Esophagus squamous epithelium (tissue), 5 donors: Measurements from ENCODE around the gene NUDT8. TPM values are rescaled to one million over a fixed set of nuclear protein-coding genes. Genes with fewer than 3 reads are reported as not detected.
"Not testable (repeated sequence)": the region's sequence is repeated elsewhere in the genome, so short reads cannot be mapped to it uniquely, and the experiment has no call there.

ENCODE experiments used
- DNase-seq: peaks from one replicate; lab custom pipeline; 2025; lab: John Stamatoyannopoulos, UW
- H3K27ac ChIP-seq, 4 donors: fragments of 200-600 bp; sonication (generic); one replicate each; pipeline ENCODE4 v1.5.1; 2016 to 2019; ENCODE audit warnings: mild to moderate bottlenecking in 1 of 4
- H3K27me3 ChIP-seq, 4 donors: fragments of 200-600 bp; sonication (generic); 1 replicate in 3 of 4; 2 replicates in 1 of 4; pipeline versions ENCODE4 v1.5.1 to v1.6.0; 2017 to 2021; ENCODE audit warnings: antibody characterized with exemption in 1 of 4
- H3K36me3 ChIP-seq, 3 donors: fragments of 200-600 bp; sonication (generic); one replicate each; pipeline ENCODE4 v1.5.1; 2016 to 2019
- H3K4me1 ChIP-seq, 3 donors: fragments of 200-600 bp; sonication (generic); one replicate each; pipeline ENCODE4 v1.5.1; 2017 to 2019
- H3K4me3 ChIP-seq, 4 donors: fragments of 200-600 bp; sonication (generic); 1 replicate in 3 of 4; 2 replicates in 1 of 4; pipeline ENCODE4 v1.5.1; 2016 to 2019; ENCODE audit warnings: mild to moderate bottlenecking in 2 of 4, moderate library complexity in 1 of 4
- H3K9me3 ChIP-seq, 3 donors: fragments of 200-600 bp; sonication (generic); one replicate each; pipeline ENCODE4 v1.5.1; 2016 to 2019
- CTCF ChIP-seq, 6 experiments: fragments of 450-650 bp in 4 of 6; fragments of 200-600 bp in 2 of 6; sonication (generic) in 2 of 6; IDR thresholded peaks; one replicate each; pipeline ENCODE4 v1.5.1; 2016 to 2019; ENCODE audit warnings: antibody characterized with exemption in 6 of 6, mild to moderate bottlenecking in 4 of 6, moderate library complexity in 4 of 6
- POLR2A ChIP-seq, 4 donors: fragments of 450-650 bp; IDR thresholded peaks; one replicate each; pipeline ENCODE4 v1.6.1; 2017; ENCODE audit warnings: antibody characterized with exemption in 4 of 4, mild to moderate bottlenecking in 4 of 4, moderate library complexity in 3 of 4
- WGBS, 2 donors: methylation state at CpG; one replicate each; pipeline ENCODE4 v1.1.5; 2018; 5-methylcytosine and 5-hydroxymethylcytosine counted together
- intact Hi-C: fragments of 100-400 bp; cut with DNase I; formaldehyde crosslinking; loops from one replicate; pipeline ENCODE4 v1.15.0; 2022
- total RNA-seq, 4 donors: library from RNA; depleted of rRNA; stranded (reverse); fragments of >200 nt; gene quantifications; one replicate each; pipeline ENCODE4 v1.1.0, GENCODE V29; 2016
- donor health status: DM: yes; HTN: yes; CAD: no.

Gene NUDT8
- total RNA-seq, 4 donors from 2014 or later = 37.5 to 68.0 (median 47.0) TPM

- no peaks in the 10 kb centered on the region for H3K9me3 ChIP-seq
- H3K27me3 ChIP-seq = peaks cover 0 to 7% (median 0%) of the 10 kb centered on the region in 4 donors
- WGBS, 2 donors = 92 to 93% methylated on average over 7 of the region's 7 CpGs
- TF ChIP-seq CTCF (IDR thresholded peaks at IDR 0.05) (no peak), POLR2A (IDR thresholded peaks at IDR 0.05) (no peak)
- no peak overlapping the region for H3K27ac ChIP-seq
- H3K4me3 ChIP-seq = no peak overlapping the region
- intact Hi-C loops = no loop called here
- no peak for DNase-seq
- no peaks in the 10 kb centered on the region for H3K36me3 ChIP-seq
- peaks cover 2 to 19% (median 3%) of the 10 kb centered on the region in 3 donors for H3K4me1 ChIP-seq
Observed at GRCh38 chr11:67601098-67601497, 28.6 kb downstream of the NUDT8 start.

- intact Hi-C loops = no loop called here
- no peak for DNase-seq
- no peak overlapping the region for H3K4me3 ChIP-seq
- peaks cover 0 to 13% (median 0%) of the 10 kb centered on the region in 3 donors for H3K4me1 ChIP-seq
- no peak overlapping the region for H3K27ac ChIP-seq
- H3K36me3 ChIP-seq = no peaks in the 10 kb centered on the region
- WGBS, 2 donors = 49 to 66% methylated on average over 7 of the region's 7 CpGs
- peaks cover 0 to 7% (median 0%) of the 10 kb centered on the region in 4 donors for H3K27me3 ChIP-seq
- H3K9me3 ChIP-seq = no peaks in the 10 kb centered on the region
- TF ChIP-seq CTCF (IDR thresholded peaks at IDR 0.05) = no peak
- TF ChIP-seq POLR2A (IDR thresholded peaks at IDR 0.05) = no peak
Observed at GRCh38 chr11:67600324-67601029, 29.3 kb downstream of the NUDT8 start.

- no peak overlapping the region for H3K27ac ChIP-seq
- no peak for DNase-seq
- intact Hi-C loops = no loop called here
- no peak overlapping the region for H3K4me3 ChIP-seq
- no peaks in the 10 kb centered on the region for H3K9me3 ChIP-seq
- H3K27me3 ChIP-seq = peaks cover 0 to 7% (median 0%) of the 10 kb centered on the region in 4 donors
- H3K36me3 ChIP-seq = no peaks in the 10 kb centered on the region
- 64% methylated on average over 1 of the region's 1 CpG; no CpG with 5 or more reads in 1 of the 2 donors for WGBS, 2 donors
- peaks cover 0 to 4% (median 0%) of the 10 kb centered on the region in 3 donors for H3K4me1 ChIP-seq
- no peak for TF ChIP-seq POLR2A (IDR thresholded peaks at IDR 0.05)
- TF ChIP-seq CTCF (IDR thresholded peaks at IDR 0.05) = no peak
Observed at GRCh38 chr11:67599149-67599548, 30.6 kb downstream of the NUDT8 start.

- peaks cover 0 to 16% (median 8%) of the 10 kb centered on the region in 3 donors for H3K4me1 ChIP-seq
- H3K27me3 ChIP-seq, H3K36me3 ChIP-seq, intact Hi-C loops, H3K27ac ChIP-seq, DNase-seq, H3K9me3 ChIP-seq, H3K4me3 ChIP-seq: not testable (repeated sequence)
- no CpG with 5 or more reads among the region's 26 CpGs for WGBS, 2 donors
Observed at GRCh38 chr11:67597963-67598362, 31.8 kb downstream of the NUDT8 start.

- intact Hi-C loops, H3K36me3 ChIP-seq: not testable (repeated sequence)
- WGBS, 2 donors = no CpG with 5 or more reads among the region's 3 CpGs
Observed at GRCh38 chr11:67597458-67597857, 32.3 kb downstream of the NUDT8 start.

GRCh38 chr11:67596753-67597300 lies 32.9 kb downstream of the NUDT8 start:
- TF ChIP-seq POLR2A (IDR thresholded peaks at IDR 0.05) = no peak
- no peak for TF ChIP-seq CTCF (IDR thresholded peaks at IDR 0.05)
- Histone ChIP-seq H3K4me3 (no peak overlapping the region), H3K27me3 (peaks cover 0 to 7% (median 0%) of the 10 kb centered on the region in 4 donors), H3K36me3 (no peaks in the 10 kb centered on the region), H3K4me1 (peaks cover 0 to 22% (median 13%) of the 10 kb centered on the region in 3 donors), H3K27ac (no peak overlapping the region), H3K9me3 (no peaks in the 10 kb centered on the region)
- WGBS, 2 donors = 78 to 83% methylated on average over 1 of the region's 1 CpG
- DNase-seq = no peak
- intact Hi-C loops = no loop called here

More at GRCh38 chr11:67597458-67597857, 32.3 kb downstream of the NUDT8 start:
- H3K27me3 ChIP-seq, H3K4me3 ChIP-seq, H3K27ac ChIP-seq, H3K9me3 ChIP-seq, DNase-seq: not testable (repeated sequence)
- H3K4me1 ChIP-seq = peaks cover 0 to 21% (median 13%) of the 10 kb centered on the region in 3 donors
